Ovary (tissue), 3 donors: ENCODE results near the gene CH25H.

Experiments
- POLR2A ChIP-seq: fragments of 450-650 bp; IDR thresholded peaks from one replicate; pipeline ENCODE4 v1.6.1; 2017; ENCODE audit warnings: antibody characterized with exemption, mild to moderate bottlenecking, moderate library complexity
- TF ChIP-seq, protein P1 (sequence below), 3 donors: fragments of 450-650 bp in 2 of 3; fragments of 200-600 bp in 1 of 3; IDR thresholded peaks; one replicate each; pipeline versions ENCODE4 v1.5.1 to v1.8.0; 2016 to 2022; ENCODE audit warnings: antibody characterized with exemption in 3 of 3, mild to moderate bottlenecking in 1 of 3
- donor health status: DM: no; HTN: no; CAD: no.

DNA sequence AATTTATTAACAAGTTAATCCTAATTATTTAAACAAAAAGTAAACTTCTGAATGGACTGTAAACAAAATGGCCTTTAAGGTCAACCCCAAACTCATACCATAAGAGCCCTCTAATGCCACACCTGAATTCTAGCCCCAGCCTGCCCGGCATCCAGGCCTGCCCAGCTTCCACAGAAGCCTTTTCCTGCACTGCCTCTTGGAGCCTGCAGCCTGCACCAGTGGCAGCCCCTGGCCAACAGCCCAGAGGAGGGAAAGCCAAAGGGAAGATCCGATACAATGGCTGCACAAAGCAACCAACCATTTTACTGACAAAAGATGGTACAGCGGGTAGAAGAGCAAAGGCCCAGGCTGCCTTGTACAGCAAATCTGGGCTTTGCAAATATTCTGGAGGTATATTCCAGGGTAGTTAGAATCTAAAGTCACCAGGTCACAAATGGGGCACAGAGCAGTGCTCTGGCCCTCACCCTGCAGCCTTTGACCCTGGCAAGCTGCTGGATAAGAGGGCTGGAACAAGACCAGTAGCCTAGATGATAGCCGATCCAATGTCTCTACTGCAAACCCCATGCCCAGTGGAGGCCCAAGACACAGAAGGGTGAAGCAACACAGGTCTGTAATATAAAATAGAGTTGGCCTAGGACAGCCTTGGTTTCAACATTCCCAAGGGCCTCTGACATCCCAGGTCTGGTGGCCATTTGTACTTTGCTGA lies 12.5 kb upstream of the CH25H start:
- no peak for TF ChIP-seq POLR2A
- TF ChIP-seq, protein P1, sequence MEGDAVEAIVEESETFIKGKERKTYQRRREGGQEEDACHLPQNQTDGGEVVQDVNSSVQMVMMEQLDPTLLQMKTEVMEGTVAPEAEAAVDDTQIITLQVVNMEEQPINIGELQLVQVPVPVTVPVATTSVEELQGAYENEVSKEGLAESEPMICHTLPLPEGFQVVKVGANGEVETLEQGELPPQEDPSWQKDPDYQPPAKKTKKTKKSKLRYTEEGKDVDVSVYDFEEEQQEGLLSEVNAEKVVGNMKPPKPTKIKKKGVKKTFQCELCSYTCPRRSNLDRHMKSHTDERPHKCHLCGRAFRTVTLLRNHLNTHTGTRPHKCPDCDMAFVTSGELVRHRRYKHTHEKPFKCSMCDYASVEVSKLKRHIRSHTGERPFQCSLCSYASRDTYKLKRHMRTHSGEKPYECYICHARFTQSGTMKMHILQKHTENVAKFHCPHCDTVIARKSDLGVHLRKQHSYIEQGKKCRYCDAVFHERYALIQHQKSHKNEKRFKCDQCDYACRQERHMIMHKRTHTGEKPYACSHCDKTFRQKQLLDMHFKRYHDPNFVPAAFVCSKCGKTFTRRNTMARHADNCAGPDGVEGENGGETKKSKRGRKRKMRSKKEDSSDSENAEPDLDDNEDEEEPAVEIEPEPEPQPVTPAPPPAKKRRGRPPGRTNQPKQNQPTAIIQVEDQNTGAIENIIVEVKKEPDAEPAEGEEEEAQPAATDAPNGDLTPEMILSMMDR (IDR thresholded peaks at IDR 0.05): no peak
